ENCODE data around the gene PRR9.
A peak's percentile ranks its signal among the peaks of the same experiment; 100 is the strongest.

PRR9 gene

DNA sequence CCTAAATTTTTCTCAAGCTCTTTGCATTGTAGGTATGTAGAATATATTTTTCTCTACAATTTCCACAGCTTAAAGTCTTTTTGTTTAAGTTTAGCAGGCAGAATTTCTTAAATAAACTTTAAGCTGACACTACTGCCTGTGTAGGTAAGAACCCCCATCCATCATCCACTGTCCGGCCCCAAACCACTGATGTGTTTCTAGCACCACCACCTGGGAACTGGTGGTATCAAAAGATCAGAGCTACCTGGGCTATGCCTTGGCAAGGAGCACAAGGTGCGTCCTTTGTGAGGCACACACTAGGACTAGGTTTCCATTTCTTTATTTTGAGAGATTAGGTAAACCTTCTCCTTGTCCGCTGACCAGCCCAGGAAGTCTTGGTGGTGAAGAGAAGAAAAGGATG lies 24.7 kb upstream of the PRR9 start:
- TF ChIP-seq, protein P1, sequence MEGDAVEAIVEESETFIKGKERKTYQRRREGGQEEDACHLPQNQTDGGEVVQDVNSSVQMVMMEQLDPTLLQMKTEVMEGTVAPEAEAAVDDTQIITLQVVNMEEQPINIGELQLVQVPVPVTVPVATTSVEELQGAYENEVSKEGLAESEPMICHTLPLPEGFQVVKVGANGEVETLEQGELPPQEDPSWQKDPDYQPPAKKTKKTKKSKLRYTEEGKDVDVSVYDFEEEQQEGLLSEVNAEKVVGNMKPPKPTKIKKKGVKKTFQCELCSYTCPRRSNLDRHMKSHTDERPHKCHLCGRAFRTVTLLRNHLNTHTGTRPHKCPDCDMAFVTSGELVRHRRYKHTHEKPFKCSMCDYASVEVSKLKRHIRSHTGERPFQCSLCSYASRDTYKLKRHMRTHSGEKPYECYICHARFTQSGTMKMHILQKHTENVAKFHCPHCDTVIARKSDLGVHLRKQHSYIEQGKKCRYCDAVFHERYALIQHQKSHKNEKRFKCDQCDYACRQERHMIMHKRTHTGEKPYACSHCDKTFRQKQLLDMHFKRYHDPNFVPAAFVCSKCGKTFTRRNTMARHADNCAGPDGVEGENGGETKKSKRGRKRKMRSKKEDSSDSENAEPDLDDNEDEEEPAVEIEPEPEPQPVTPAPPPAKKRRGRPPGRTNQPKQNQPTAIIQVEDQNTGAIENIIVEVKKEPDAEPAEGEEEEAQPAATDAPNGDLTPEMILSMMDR (IDR thresholded peaks at IDR 0.05; ENCODE audit: control insufficient read depth, extremely low read depth, insufficient read depth) = peak; percentile 73
- DNase-seq (ENCODE audit: low read depth) = no peak
- no peak overlapping the region for H3K4me3 ChIP-seq (ENCODE audit: low read depth, low read length)

DNA sequence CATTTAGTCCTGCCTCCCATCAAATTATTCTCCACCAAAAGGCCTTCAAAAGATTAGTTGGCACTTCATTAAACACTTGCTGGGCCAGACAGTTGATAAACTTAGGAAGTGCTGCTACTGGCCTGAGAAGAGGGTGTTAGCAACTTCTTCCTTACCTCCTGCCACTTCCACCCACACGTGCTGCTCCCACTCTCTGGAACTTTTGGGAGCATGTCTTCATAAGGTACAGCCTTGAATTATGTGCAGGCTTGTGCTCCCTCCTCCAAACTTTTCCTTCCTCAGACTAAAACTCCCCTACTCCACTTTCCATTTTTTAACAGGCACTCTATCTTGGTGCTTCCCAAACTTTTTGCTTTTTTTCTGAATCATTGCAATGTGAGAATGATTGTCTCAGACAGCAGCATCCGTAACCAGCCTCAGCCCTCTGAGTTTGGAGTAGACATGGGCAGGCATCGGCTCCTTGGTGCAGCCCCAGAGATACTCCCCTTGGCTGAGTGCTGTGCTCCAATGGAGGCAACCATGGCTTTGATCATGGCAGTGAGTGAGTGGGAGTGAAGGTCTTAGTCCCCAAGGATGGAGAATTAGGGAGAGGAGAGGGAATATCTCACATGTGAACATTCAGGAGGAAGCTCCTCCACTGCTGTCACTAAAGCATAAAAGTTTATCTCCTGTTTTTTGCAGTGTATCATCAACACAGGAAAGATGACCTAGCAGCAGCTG lies 22.9 kb upstream of the PRR9 start:
- TF ChIP-seq, protein P1 (IDR thresholded peaks at IDR 0.05; ENCODE audit: control insufficient read depth, extremely low read depth, insufficient read depth) = no peak
- no peak for DNase-seq (ENCODE audit: low read depth)
- no peak overlapping the region for H3K4me3 ChIP-seq (ENCODE audit: low read depth, low read length)

DNA sequence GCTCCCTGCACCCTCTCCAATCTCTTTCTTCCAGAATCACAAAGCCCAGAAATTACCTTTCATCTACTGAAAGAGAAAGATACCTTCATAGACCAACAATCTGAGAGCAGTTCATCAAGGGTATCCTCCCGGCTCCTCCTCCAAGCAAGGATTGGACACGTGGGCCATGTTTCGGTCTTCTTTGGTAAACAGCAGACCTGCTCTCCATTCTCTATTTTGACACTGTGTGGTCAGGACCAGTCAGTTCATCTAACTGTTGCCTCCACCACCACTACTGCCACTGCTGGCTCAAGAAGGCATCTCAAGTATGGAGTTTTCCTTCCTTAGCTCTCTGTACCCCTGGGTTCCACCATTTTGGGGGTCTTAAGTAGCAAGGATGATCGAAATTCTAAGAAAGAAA lies 22.2 kb upstream of the PRR9 start:
- no peak overlapping the region for H3K4me3 ChIP-seq (ENCODE audit: low read depth, low read length)
- TF ChIP-seq, protein P1 (IDR thresholded peaks at IDR 0.05; ENCODE audit: control insufficient read depth, extremely low read depth, insufficient read depth) = no peak
- DNase-seq (ENCODE audit: low read depth) = no peak

DNA sequence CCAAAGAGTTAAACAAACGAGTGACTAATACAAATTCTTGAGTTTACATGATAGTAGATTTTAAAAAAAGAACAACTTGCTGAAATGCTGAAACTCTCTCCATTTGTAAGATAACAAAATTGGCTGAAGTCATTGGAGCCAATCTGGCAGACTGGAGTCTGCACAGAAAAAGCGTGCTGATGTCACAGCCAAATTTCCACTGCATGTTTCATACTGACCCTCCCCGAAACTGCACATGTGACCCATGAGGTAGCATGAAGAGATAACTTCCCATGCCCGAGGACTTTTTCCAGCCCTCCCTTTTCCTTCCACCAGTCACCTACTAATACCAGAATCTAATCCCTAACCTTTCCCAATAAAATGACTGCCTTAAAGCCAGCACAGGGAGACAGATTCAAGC lies 15.4 kb upstream of the PRR9 start:
- TF ChIP-seq, protein P1 (IDR thresholded peaks at IDR 0.05; ENCODE audit: control insufficient read depth, extremely low read depth, insufficient read depth) = no peak
- DNase-seq (ENCODE audit: low read depth) = no peak

DNA sequence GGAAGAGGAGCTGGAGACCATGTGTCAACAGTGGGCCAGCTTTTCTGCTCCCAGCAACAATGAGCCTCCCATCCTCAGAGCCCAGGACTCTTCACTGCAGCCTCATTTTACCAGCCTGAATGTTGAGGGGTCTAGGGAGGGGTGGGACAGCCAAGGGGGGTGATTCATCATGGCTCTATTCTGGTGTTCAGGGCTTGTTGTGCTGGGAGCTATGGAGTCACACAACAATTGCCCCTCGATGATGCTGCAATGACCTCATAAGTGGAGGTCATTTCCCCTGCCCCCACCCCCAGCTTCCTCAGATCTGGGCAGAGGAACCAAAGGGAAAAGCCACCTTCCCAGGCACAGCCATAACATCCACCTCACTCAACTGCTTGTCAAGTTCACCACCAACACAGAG lies 14.3 kb upstream of the PRR9 start, which contains the start of gene LELP1:
Gene LELP1, plus strand, starts transcription at position 301 of the 400 bp plus-strand sequence. CDS start 1,278 bp downstream, outside the sequence.
- no peak for DNase-seq (ENCODE audit: low read depth)
- TF ChIP-seq, protein P1 (IDR thresholded peaks at IDR 0.05; ENCODE audit: control insufficient read depth, extremely low read depth, insufficient read depth) = no peak

More for the DNA sequence above, 15.4 kb upstream of the PRR9 start:
- H3K4me3 ChIP-seq (ENCODE audit: low read depth, low read length) = no peak overlapping the region

DNA sequence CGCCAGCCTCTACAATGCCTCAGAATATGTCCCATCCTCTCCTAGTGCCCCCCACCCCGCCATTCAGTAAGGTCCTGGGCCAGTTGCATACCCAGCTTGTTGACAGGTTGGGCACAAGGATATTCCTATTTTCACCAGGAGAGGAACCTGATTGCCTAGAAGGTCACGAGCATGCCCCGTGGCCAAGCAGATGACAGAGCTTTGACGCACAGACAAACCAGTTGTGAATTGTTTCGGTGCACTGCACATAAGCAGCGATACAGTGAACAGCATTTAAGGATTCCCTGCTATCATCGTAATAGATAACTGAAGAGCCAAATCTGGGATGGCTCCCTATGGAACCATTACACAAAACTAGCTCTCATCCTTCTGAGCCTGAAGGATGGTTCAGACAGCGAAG lies 10.8 kb upstream of the PRR9 start:
- TF ChIP-seq, protein P1 (IDR thresholded peaks at IDR 0.05; ENCODE audit: control insufficient read depth, extremely low read depth, insufficient read depth) = no peak
- no peak for DNase-seq (ENCODE audit: low read depth)
- no peak overlapping the region for H3K4me3 ChIP-seq (ENCODE audit: low read depth, low read length)

More for the DNA sequence above, 14.3 kb upstream of the PRR9 start, which contains the start of gene LELP1:
- no peak within 1 kb of the TSS for H3K4me3 ChIP-seq (ENCODE audit: low read depth, low read length)

DNA sequence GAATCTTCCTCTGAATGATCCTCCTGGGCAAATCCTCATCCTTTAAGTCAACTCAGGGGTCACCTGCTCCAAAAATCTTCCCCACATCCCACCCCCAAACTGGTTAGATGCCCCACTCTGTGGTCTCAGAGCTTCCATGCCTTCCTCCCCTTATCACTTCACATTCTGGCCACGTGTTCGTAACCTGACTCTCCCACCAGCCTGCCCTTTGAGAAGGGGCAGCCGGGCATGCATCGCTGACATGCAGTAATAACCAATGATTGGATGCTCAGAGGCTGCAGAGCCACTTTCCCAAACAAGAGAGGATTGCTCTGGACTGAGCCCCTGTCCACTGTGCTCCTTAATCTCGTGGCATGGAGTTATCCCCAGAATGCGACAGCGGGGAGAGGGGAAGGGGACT lies 7.2 kb upstream of the PRR9 start:
- no peak overlapping the region for H3K4me3 ChIP-seq (ENCODE audit: low read depth, low read length)
- DNase-seq (ENCODE audit: low read depth) = no peak
- TF ChIP-seq, protein P1 (IDR thresholded peaks at IDR 0.05; ENCODE audit: control insufficient read depth, extremely low read depth, insufficient read depth) = no peak
